GM21423 (cell line): Measurements from ENCODE around the gene ARPP21.
A peak's percentile ranks its signal among the peaks of the same experiment; 100 is the strongest.

Experiments used
- ATAC-seq: cut with Tn5 transposase; IDR thresholded peaks from one replicate; pipeline ENCODE4 v1.9.1; 2021; ENCODE audit warnings: mild to moderate bottlenecking, moderate library complexity; ENCODE audit not compliant: unreplicated experiment

ARPP21 gene

DNA sequence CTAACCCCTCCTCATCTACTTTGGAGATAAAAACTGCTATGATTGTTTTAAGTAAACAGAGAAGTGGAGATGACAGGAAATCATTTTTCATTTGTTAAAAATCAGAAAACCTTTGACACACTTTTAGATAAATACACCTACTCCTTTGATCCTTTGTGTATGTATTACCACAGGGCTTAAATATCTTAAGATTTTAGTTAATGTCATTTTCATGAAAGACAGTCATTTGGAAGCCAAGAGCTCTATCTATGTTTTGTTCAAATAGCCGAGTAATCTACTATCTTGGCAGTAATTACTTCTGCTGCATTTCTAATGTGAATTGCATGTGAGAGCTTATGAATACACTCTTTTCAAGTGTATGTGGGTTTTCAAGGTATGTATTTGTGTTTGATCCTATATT, 2.0 kb downstream of the ARPP21 start:
- no peak for ATAC-seq

DNA sequence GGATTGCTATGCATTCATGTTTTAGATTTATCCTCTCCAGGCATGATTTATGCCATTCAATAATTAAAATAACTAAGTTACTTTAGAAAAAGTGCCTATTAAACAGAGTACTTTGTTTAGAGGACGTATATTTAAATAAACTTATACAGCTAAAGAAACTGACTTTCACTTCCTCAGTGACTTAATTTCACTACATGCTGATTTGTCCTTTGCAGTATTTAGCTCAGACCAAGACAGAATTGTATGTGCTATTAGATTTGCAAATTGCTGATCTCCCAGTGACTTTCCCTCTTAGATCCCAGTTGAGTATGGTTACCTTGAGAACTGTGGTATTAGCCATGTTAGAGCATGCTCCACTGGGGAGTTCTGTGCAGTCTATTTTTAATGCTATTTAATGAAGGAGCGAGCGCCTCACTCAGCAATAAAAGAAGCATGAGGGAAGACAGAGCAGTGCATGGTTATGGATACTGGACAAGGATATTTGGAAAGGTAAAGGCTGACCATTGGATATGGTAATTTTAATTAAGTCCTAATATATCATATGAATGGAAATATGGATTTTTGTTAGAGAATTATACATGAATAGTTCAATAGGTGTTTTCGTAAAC, 2.7 kb downstream of the ARPP21 start:
- ATAC-seq: no peak

DNA sequence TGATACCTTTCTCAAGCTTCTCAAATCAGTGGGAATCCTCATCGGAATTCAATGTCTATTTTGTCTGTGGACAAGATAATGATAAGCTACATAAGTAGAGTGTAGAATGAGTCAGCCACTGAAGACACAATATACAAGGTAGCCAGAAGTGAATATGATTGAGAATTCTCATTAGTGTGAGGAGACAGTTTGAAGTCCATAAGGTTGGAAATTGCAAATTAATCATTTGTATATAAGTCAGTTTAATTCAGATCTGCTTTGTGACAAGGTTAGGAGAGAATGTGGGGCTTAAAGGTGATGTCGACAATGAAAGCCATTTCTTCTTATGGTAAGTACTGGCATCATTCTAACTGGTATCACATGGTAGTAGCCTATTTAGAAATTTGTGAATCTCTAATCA, 4.2 kb downstream of the ARPP21 start:
- no peak for ATAC-seq

DNA sequence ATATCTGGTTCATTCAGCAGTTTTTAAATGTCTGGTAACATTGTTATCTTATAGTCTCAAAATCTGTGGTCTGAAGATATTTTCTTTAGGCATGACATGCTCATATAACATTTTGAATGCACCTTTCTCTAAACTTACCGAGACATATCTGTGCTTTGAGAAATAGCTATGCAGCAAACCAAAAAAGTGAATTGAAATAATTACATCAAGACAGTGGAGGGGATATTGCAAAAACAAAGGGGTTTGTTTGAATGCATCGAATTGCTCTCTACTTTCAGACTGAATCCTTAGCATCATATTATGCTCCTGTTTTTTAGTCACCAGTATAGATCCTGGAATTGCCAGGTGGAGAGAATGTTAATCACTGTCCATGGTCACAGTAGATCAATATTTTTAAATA, 5.1 kb downstream of the ARPP21 start:
- no peak for ATAC-seq

DNA sequence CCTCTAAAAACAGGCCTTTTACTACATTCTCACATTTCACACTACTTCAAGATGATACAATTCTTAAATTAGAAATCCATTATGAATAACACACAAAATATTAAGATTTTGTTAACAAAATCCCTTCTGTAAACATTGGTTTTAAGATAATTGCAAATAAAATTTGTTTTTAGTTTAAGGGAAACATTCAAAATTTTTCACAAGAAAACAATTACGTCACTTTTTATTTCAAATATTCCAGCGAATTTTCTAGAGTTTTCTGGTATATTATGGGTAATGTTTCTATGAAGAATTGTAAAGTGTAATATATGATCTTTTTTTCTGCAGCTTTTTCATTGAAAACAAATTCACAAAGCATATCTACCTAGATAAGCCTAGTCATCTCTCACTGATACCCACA, 5.9 kb downstream of the ARPP21 start:
- ATAC-seq: no peak

DNA sequence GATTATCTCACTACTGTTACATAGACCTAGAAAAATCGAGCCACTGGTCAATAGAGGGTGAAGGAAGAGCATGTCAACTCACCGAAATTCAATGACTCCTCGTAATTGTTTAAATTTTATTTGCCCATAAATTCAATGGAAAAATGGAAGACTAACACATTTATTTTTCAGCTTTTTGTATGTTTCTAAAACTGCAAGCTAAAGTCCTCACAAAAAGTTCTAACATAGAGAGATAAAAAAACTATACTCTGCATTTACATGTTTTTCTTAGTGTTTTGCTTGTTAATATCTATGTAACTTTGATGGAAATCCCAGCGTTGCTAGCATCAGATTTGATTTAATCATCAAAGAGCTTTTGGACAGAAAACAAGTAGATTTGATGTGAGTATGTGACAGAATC, 6.8 kb downstream of the ARPP21 start:
- ATAC-seq: no peak

DNA sequence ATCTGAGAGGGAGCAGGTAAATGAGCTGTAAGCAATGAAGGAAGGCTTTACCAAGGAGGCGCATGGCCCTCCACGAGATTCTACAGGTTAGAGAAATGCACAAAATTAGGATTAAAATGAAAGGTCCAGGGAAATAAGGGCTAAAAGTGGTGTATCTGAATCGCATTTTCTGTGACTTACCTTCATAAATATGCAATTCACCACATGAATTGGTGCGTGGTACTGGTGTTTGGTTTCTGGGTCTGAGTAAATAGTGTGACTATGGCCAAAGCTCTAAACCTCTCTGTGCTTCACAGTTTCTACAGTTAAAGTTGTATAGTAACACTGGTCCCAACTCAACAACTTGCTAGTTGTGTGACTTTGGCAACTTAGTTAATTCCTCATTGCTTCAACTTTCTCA, 8.1 kb downstream of the ARPP21 start:
- ATAC-seq: no peak

DNA sequence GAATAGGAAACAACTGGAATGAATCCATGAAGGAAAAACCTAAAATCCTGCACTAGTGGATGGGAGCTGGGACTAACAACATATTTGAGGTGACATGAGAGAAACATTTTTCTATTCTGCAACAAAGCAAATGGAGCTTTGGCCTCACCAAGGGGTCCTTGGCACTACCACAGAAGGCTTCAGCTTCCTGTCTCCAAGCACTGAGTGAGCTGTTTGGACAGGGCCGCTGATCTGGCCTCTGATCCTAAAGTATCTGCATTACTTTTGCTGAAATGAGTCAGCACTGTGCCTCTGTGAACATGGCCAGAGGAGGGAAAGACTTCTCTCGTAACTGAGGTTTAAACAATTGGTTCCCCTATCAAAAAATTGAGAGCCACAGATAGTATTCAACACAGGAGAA, 9.0 kb downstream of the ARPP21 start:
- ATAC-seq: no peak

DNA sequence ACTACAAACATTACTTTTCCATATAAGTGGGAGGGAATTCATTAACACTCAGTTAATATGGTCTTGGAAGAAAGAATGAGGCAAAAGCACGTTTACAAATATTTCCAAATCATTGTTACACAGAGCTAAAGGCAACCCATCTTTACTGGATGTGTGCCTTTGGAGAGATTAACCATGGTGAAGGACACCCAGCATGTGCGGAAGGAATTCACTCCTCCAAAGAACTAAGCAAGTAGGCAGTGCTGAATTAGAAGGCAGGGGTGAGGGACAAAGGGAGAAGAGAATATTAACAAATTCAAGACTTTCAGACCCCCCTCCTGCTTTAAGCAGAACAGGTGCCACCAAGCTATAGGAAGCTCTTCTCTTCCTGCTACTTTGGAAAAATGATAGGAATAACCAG, 10.1 kb downstream of the ARPP21 start:
- no peak for ATAC-seq

DNA sequence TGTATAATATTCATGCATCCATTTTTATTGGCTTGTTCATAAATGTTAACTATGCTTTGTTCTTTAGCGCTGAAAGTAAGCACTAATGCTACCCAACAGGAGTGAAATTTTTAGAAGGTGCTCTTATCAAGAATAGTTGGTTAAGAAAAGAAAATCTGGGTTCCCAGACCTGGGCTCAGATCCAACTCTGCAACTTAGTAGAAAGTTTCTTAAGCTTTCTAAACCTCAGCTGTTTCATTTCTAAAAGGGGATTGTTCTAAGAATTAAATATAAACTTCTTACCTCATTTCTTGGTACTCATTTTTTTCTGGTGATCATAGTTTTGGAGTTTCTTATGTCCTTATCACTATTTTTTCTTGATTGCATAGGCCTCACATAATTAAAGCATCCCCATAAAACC, 12.1 kb downstream of the ARPP21 start:
- ATAC-seq: no peak

DNA sequence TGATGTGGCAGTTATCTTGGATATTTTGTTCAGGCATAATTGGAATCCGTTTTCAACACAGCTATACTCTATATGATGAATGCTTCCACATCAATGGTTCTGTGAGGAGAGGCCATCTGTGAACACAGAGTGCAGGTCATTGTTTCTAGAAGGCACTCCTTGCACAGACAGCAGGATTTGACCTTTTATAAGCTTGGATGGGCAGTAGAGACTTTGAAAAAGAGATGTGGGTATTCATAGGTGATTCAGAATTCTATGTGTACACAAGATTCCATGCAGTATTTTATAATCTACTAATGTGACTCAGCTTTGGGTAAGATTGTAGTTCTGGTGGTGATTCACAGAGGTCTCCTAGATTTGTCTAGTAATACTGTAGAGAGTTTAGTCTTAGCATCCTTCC, 12.5 kb downstream of the ARPP21 start:
- ATAC-seq: no peak

DNA sequence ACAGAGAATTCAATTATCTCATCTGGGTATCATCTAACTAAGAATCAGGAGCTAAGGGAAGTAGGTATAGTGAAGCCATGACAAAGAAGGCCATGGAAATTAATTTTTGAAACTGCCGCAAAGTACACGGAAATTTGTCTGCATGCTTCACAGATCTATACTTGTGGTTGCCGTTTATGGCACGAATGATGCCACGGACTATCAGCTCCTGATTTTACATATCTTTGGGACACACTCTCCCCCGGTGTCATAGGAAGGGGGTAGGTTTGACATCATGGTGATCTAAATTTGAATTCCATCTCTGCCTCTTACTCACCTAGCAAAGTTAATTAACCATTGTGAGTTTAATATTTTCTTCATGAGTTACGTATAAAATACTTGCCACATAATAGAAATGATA, 14.0 kb downstream of the ARPP21 start:
- ATAC-seq: no peak

DNA sequence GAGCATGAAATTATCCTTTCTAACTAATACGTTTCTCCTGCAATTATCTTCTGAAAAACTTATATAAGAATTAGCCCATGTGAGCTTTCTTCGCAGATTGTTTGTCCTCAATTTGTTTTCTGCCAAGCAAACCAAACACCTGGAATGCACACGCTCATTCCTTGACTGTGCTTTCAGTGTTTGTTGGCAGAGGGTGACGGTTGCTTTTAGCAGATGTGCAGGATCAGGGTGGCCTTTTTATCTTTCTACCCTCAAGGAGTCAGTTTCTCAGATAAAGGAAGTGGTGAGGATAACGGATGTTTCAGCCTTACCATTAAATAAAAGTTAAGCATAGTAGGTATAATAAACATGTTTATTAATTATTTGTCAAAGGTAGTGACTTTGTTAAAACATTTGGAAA, 15.2 kb downstream of the ARPP21 start:
- ATAC-seq: no peak

DNA sequence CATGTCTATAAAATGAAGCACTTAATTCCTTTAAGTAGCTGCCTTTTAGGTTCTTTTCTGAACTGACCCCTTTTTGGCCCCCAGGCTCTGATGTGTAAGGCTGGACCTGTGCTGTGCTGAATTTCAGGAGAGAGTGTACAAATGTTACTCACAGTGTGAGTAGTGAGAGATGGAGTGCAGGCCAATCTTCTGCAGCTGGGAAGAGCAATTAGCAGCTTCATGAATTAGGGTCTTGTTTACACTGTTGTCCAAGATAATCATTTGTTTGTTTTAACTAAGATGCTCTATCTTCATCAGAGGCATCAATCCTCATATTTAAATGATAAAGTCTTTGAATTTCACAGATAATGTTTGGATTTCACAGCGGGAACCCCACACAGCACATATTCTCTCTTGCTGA, 19.4 kb downstream of the ARPP21 start:
- ATAC-seq: no peak

DNA sequence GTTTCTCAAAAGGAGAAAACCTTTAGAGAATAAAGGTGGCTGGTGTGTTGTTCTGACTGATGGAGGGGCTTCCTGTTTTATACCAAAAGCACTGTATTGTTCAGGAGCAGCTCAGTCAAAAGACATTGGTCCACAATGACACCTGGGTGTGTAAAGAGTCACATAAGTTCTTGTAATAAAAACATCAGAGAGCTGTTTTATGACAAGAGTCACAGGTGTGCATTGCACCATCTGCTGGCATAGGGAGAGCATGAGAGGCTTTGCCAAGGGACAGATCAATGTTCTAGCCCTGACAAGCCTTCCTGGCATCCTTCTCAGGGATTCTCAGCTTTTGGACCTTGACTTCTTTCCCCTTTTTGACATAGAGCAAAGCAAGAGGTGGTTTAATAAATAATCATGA, 20.4 kb downstream of the ARPP21 start:
- no peak for ATAC-seq

DNA sequence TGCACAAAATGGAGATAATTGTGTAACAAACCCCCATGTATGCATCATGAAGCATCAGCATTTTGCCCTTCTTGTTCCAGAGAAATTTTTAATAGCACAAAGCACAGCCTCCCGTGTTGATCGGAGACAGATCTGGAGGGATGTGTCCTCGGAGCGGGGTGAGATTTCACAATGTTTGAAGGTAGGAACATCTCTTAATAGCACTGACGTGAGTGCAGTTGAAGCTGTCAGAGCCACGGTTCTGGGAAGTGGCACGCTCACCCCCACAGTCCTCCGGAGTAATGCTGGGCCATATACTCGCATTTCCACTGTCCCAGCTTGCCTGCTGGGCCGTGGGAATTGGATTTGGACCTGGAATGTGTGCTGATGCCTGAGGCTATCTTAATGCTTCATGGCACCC, 24.1 kb downstream of the ARPP21 start:
- ATAC-seq: no peak

DNA sequence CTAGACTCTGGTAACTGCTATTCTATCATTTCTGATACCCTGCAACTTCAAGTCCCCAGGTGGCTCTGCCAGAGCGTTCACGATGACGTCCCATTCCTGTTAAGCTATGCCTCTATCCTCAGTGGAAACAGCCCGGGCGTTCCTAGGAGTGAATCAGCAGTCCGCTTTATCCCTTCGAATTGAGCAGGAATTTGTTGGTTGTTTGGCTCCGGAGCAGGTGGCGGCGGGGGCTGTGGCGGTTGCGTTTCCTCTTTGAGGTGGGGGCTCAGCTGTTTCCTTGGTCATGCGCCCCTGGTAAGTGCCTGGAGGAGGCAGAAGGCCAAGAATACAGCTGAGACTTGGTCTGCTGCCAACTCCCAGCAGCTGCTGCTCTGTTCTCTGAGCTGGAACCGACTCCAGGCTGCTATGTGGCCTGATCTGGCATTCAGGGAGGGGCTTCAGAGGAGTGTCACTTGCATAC, 25.2 kb downstream of the ARPP21 start:
- peak; percentile 87 for ATAC-seq

DNA sequence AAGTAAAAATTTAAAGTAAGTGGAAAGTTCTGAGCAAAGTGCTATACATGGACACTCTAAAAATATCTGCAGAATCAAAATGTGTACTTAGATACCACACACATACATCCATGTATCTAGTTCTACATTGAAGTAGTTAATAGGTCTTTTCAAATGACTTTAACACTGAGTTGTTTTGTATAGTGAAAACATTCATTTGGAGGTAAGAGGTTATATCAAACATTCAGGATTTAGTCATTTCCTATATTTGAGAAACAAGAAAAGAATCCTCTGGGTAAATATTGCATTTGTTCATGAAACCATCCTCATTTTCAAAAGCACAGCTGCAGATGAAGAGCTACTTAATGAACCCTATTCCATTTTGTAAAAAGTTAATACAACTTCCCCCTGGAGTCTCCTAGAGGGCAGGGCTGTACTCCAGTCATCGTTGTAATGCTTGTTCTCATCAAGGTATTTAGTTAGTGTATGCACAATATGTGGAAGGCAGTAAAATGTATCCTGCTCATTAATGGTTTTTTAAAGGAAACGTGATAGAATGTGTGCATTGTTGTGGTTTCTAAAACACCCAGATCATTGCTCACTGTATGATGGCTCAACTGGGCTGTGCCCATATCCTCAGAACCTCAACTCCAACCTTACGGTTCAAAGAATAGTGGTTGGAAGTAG, 26.2 kb downstream of the ARPP21 start:
- no peak for ATAC-seq

DNA sequence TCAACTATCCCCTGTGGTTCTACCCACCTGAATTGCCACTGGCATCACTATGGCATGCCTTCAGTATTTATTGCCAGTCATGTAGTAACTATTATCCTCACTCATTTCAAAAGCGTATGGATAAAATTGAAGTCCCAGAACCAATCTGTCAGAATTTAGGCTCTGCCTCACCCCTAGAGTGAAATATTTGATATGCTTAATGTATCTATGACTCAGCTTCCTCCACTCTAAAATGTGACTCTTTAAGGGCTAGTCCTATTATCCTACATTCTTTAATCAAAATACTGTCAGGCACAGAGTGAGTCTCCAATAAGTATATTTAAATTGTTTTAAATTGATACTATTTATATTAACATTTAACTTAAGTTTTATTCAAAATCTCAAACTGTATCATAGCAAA, 27.6 kb downstream of the ARPP21 start:
- ATAC-seq: no peak

DNA sequence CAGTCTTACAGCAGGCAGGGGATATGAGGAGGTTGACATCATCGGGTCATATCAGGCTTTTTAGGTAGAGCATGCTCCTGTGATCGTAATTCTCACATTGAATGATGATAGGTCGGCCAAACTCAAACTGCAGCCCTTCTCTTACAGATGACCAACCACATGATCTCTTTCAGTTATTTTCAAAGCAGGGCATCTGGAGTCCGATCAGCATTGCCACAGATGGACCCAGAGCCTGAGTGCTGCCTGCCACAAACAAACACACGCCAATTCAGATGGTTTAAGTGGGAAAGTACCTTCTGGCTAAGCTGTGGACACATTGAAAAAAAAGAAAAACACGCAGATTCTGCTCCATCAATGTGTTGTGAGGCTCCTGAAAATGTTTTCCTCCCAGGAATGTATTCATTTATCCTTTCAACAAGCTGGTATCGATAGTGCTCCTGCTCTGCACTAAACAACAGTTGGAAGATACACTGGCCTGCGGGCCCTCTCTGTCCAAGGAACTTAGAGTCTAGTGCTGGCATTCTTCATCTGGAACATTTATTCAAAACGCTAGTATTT, 31.2 kb downstream of the ARPP21 start:
- no peak for ATAC-seq

DNA sequence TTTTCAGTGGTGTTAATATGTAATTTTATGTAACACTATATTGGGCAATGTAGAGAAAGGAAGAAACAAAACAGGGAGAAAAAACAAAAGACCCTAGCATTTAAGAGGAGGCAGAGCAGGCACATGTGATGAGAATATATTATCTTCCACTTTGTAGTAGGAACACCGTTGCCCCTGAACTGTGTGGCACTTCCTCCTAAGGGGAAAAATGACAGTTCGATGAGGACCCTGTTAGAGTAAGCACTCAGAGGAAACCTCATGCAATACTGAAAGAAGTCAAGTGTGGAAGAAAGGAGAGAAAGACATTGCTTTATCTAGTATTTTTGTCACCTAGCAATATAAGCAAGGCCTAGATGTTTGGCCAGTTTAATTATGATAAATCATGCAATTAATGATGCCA, 32.2 kb downstream of the ARPP21 start:
- ATAC-seq: no peak

DNA sequence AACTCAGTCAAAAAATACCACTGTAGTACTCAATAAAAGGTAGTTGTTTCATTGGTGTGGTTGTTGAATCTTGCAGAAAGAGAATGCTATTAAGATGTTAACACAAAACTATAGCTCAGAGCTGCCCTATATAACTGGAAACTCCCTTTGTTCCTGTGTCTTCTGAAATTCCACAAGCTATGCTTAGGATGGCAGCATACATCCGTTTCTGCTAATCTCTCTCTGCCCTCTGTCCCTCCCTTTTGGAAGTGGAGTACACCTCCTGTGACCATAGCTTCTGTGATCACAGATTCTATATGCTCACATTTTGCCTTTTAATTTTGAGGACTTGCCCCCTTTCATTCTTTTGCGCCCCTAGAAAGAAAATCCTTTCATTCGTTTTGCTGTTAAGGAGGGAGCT, 33.7 kb downstream of the ARPP21 start:
- ATAC-seq: no peak
